Osteoblast (primary cell): ENCODE measurements around the gene ASB7. TPM values are rescaled to one million over a fixed set of nuclear protein-coding genes. Genes with fewer than 3 reads are reported as not detected.
A peak's percentile ranks its signal among the peaks of the same experiment; 100 is the strongest.

Source experiments
- DNase-seq: peaks from one replicate; pipeline ENCODE4 v3.0.0; 2011; ENCODE audit warnings: low spot score, mixed read lengths; ENCODE audit not compliant: insufficient read length; ENCODE audit errors: missing footprints
- H2AFZ ChIP-seq: 2 replicates; pipeline ENCODE4 v1.6.0; 2011; ENCODE audit warnings: mild to moderate bottlenecking, low read length
- H3K27ac ChIP-seq: 2 replicates; pipeline ENCODE4 v1.5.1; 2011; ENCODE audit warnings: mild to moderate bottlenecking, low read depth, low read length, moderate library complexity
- H3K27me3 ChIP-seq: 2 replicates; pipeline ENCODE4 v1.6.0; 2012; ENCODE audit warnings: mild to moderate bottlenecking, control low read depth, inconsistent platforms, low read length, moderate library complexity; ENCODE audit not compliant: insufficient read depth
- H3K36me3 ChIP-seq: 2 replicates; pipeline ENCODE4 v1.5.1; 2011; ENCODE audit warnings: mild to moderate bottlenecking, low read length, control low read depth, moderate library complexity; ENCODE audit not compliant: insufficient read depth
- H3K4me1 ChIP-seq: 2 replicates; pipeline ENCODE4 v1.5.1; 2011; ENCODE audit warnings: mild to moderate bottlenecking, low read length, control low read depth, moderate library complexity; ENCODE audit not compliant: insufficient read depth
- H3K4me2 ChIP-seq: 2 replicates; pipeline ENCODE4 v1.6.0; 2011; ENCODE audit warnings: mild to moderate bottlenecking, low read length; ENCODE audit not compliant: insufficient read depth
- H3K4me3 ChIP-seq: fragments of 200-600 bp; sonication (generic); 3 replicates; pipeline ENCODE4 v1.5.1; 2012; ENCODE audit warnings: mild to moderate bottlenecking, low read length, inconsistent platforms; ENCODE audit not compliant: insufficient read depth
- H3K79me2 ChIP-seq: 2 replicates; pipeline ENCODE4 v1.6.0; 2012; ENCODE audit warnings: mild to moderate bottlenecking, low read length, control low read depth, inconsistent platforms; ENCODE audit not compliant: insufficient read depth
- H3K9me3 ChIP-seq: 2 replicates; pipeline ENCODE4 v1.5.1; 2011; ENCODE audit warnings: low read depth, low read length, control low read depth
- H4K20me1 ChIP-seq: 2 replicates; pipeline ENCODE4 v1.6.0; 2012; ENCODE audit warnings: mild to moderate bottlenecking, low read length, control low read depth; ENCODE audit not compliant: insufficient read depth
- total RNA-seq: library from RNA; depleted of rRNA; stranded (reverse); fragments of >200 nt; gene quantifications from 2 replicates; pipeline ENCODE4 v1.2.3, GENCODE V29; 2012
- TF ChIP-seq, protein P1 (sequence below): IDR thresholded peaks from 2 replicates; pipeline ENCODE4 v1.5.1; 2011; ENCODE audit warnings: mild to moderate bottlenecking, low read depth, low read length, moderate library complexity; ENCODE audit errors: extremely low read depth

ASB7 gene
- total RNA-seq, 1 donor = 18.1 TPM

GRCh38 chr15:100560323-100560722 lies 42.1 kb upstream of the ASB7 start:
- Histone ChIP-seq H3K9me3 (no peaks in the 10 kb centered on the region), H3K4me2 (no peak overlapping the region), H3K36me3 (no peaks in the 10 kb centered on the region), H4K20me1 (no peaks in the 10 kb centered on the region), H3K27ac (no peak overlapping the region), H3K27me3 (no peaks in the 10 kb centered on the region), H3K79me2 (no peaks in the 10 kb centered on the region), H3K4me1 (peaks cover 3% of the 10 kb centered on the region), H3K4me3 (no peak overlapping the region), H2AFZ (no peak overlapping the region)
- TF ChIP-seq, protein P1, sequence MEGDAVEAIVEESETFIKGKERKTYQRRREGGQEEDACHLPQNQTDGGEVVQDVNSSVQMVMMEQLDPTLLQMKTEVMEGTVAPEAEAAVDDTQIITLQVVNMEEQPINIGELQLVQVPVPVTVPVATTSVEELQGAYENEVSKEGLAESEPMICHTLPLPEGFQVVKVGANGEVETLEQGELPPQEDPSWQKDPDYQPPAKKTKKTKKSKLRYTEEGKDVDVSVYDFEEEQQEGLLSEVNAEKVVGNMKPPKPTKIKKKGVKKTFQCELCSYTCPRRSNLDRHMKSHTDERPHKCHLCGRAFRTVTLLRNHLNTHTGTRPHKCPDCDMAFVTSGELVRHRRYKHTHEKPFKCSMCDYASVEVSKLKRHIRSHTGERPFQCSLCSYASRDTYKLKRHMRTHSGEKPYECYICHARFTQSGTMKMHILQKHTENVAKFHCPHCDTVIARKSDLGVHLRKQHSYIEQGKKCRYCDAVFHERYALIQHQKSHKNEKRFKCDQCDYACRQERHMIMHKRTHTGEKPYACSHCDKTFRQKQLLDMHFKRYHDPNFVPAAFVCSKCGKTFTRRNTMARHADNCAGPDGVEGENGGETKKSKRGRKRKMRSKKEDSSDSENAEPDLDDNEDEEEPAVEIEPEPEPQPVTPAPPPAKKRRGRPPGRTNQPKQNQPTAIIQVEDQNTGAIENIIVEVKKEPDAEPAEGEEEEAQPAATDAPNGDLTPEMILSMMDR = no peak
- no peak for DNase-seq

DNA sequence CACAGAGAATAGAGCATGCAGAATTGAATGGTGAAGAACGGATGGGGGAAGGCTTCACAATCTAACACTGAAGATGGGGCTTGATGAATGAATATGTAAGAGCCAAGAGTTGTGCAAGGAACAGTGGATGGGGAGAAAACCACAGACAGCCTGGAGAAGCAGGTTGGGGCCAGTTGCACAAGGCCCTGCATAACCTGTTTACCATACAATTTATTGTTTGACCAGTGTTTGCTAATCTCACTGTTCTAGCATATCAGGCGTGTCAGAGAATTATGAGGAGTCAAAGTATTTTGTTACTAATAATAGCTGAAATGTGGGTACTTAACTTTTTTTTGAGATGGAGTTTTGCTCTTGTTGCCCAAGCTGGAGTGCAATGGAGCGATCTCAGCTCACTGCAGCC lies 36.8 kb upstream of the ASB7 start:
- H4K20me1 ChIP-seq = no peaks in the 10 kb centered on the region
- no peaks in the 10 kb centered on the region for H3K4me1 ChIP-seq
- DNase-seq = no peak
- H3K9me3 ChIP-seq = no peaks in the 10 kb centered on the region
- no peak overlapping the region for H3K4me3 ChIP-seq
- H3K36me3 ChIP-seq = peaks cover 3% of the 10 kb centered on the region
- no peak overlapping the region for H2AFZ ChIP-seq
- H3K79me2 ChIP-seq = no peaks in the 10 kb centered on the region
- no peak overlapping the region for H3K4me2 ChIP-seq
- H3K27me3 ChIP-seq = no peaks in the 10 kb centered on the region
- TF ChIP-seq, protein P1 = no peak
- H3K27ac ChIP-seq = no peak overlapping the region

DNA sequence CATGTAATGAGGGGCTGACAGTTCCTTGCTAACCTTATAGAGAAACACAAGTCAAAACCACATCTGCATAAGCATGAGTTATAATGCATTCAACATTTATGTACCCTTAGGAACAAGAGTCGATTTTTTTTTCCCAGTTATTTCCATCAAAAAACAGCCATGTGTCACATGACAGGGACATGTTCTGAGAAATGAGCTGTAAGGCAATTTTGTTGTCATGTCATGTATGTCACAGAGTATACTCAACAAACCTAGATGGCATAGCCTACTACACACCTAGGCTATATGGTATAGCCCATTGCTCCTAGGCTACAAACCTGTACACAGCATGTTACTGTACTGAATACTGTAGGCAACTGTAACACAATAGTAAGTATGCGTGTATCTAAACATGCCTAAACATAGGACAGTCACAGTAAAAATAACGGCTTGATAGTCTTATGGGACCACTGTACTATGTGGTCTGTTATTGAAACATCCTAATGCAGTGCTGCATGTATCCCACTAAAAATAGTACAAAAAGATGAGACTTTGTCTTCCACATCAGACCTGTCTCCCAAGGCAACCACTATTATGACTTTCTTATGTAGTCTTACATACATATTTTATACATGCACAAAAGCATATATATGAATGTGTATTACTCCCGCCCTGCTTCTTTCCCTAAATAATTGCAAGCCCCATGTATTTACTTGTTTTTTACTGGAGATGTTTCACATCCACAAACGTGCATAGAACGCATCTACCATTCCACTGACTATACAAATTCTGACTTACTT lies 35.4 kb upstream of the ASB7 start:
- DNase-seq = peak; percentile 59
- TF ChIP-seq, protein P1 = no peak
- H3K4me3 ChIP-seq = no peak overlapping the region

GRCh38 chr15:100569391-100569790 lies 33.0 kb upstream of the ASB7 start:
- H3K4me3 ChIP-seq = no peak overlapping the region
- DNase-seq = no peak
- H3K4me1 ChIP-seq = no peaks in the 10 kb centered on the region
- peaks cover 17% of the 10 kb centered on the region for H3K36me3 ChIP-seq
- no peaks in the 10 kb centered on the region for H3K9me3 ChIP-seq
- no peak overlapping the region for H3K27ac ChIP-seq
- TF ChIP-seq, protein P1 = no peak
- H4K20me1 ChIP-seq = no peaks in the 10 kb centered on the region
- no peak overlapping the region for H3K4me2 ChIP-seq
- H3K27me3 ChIP-seq = no peaks in the 10 kb centered on the region
- H3K79me2 ChIP-seq = no peaks in the 10 kb centered on the region
- no peak overlapping the region for H2AFZ ChIP-seq

More for the DNA sequence above, 35.4 kb upstream of the ASB7 start:
- Histone ChIP-seq H3K27me3 (no peaks in the 10 kb centered on the region), H3K36me3 (peaks cover 9% of the 10 kb centered on the region), H4K20me1 (no peaks in the 10 kb centered on the region), H3K79me2 (no peaks in the 10 kb centered on the region), H3K4me2 (no peak overlapping the region), H3K9me3 (no peaks in the 10 kb centered on the region), H3K27ac (no peak overlapping the region), H2AFZ (no peak overlapping the region), H3K4me1 (no peaks in the 10 kb centered on the region)
